ENCODE data around the gene ATP8B3. TPM values are rescaled to one million over a fixed set of nuclear protein-coding genes. Genes with fewer than 3 reads are reported as not detected.

ATP8B3 gene
- total RNA-seq, 1 experiment from 2014 or later: 1.0 TPM

- Histone ChIP-seq H3K27me3 (ENCODE audit: low read length) (no peaks in the 10 kb centered on the region), H3K79me2 (ENCODE audit: low read length) (no peaks in the 10 kb centered on the region), H3K9me3 (ENCODE audit: low read length) (no peaks in the 10 kb centered on the region), H3K9ac (ENCODE audit: low read length) (no peak overlapping the region), H3K4me3 (ENCODE audit: low read length) (no peak overlapping the region), H3K27ac (ENCODE audit: low read length) (no peak overlapping the region), H3K4me1 (ENCODE audit: low read length) (no peaks in the 10 kb centered on the region), H3K36me3 (ENCODE audit: insufficient read depth, low read length) (no peaks in the 10 kb centered on the region), H3K4me2 (ENCODE audit: low read depth, low read length, poor library complexity, severe bottlenecking) (no peak overlapping the region), H4K20me1 (ENCODE audit: insufficient read depth, low read depth, low read length) (no peaks in the 10 kb centered on the region), H2AFZ (ENCODE audit: low read length) (no peak overlapping the region), H3K9me2 (replicated peaks; ENCODE audit: insufficient read depth, low read length) (no peaks in the 10 kb centered on the region)
- no peak for DNase-seq
Observed at GRCh38 chr19:1758959-1759903, 52.8 kb downstream of the ATP8B3 start.

DNA sequence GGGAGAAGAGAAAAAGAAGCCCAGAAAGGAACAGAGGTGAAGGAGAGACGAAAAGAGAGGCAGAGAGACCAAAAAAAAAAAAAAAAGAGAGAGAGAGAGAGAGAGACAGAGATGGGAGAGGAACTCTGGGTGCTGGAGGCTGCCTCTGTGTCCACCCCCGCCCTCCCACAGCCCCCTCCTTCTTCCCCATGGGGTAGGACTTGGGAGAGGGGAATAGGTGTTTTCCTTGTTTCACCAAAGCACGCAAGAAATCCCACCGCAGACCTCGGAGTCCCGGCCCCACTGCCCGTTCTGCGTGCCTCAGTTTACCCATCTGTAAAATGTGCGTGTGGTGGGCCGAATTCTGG, 53.9 kb downstream of the ATP8B3 start:
- no peak overlapping the region for H3K9ac ChIP-seq (ENCODE audit: low read length)
- H3K27me3 ChIP-seq (ENCODE audit: low read length): no peaks in the 10 kb centered on the region
- H2AFZ ChIP-seq (ENCODE audit: low read length): no peak overlapping the region
- H4K20me1 ChIP-seq (ENCODE audit: insufficient read depth, low read depth, low read length): no peaks in the 10 kb centered on the region
- H3K4me1 ChIP-seq (ENCODE audit: low read length): no peaks in the 10 kb centered on the region
- no peaks in the 10 kb centered on the region for H3K79me2 ChIP-seq (ENCODE audit: low read length)
- no peak overlapping the region for H3K4me3 ChIP-seq (ENCODE audit: low read length)
- H3K36me3 ChIP-seq (ENCODE audit: insufficient read depth, low read length): no peaks in the 10 kb centered on the region
- no peak for DNase-seq
- H3K9me3 ChIP-seq (ENCODE audit: low read length): no peaks in the 10 kb centered on the region
- H3K9me2 ChIP-seq (replicated peaks; ENCODE audit: insufficient read depth, low read length): no peaks in the 10 kb centered on the region
- H3K4me2 ChIP-seq (ENCODE audit: low read depth, low read length, poor library complexity, severe bottlenecking): no peak overlapping the region
- H3K27ac ChIP-seq (ENCODE audit: low read length): no peak overlapping the region

GRCh38 chr19:1757468-1758230, 54.4 kb downstream of the ATP8B3 start:
- H3K36me3 ChIP-seq (ENCODE audit: insufficient read depth, low read length): no peaks in the 10 kb centered on the region
- H3K9me3 ChIP-seq (ENCODE audit: low read length): no peaks in the 10 kb centered on the region
- H3K27ac ChIP-seq (ENCODE audit: low read length): no peak overlapping the region
- no peaks in the 10 kb centered on the region for H3K27me3 ChIP-seq (ENCODE audit: low read length)
- H3K9me2 ChIP-seq (replicated peaks; ENCODE audit: insufficient read depth, low read length): no peaks in the 10 kb centered on the region
- H3K4me2 ChIP-seq (ENCODE audit: low read depth, low read length, poor library complexity, severe bottlenecking): no peak overlapping the region
- DNase-seq: no peak
- no peak overlapping the region for H3K9ac ChIP-seq (ENCODE audit: low read length)
- H4K20me1 ChIP-seq (ENCODE audit: insufficient read depth, low read depth, low read length): no peaks in the 10 kb centered on the region
- no peaks in the 10 kb centered on the region for H3K79me2 ChIP-seq (ENCODE audit: low read length)
- no peak overlapping the region for H2AFZ ChIP-seq (ENCODE audit: low read length)
- no peak overlapping the region for H3K4me3 ChIP-seq (ENCODE audit: low read length)
- H3K4me1 ChIP-seq (ENCODE audit: low read length): no peaks in the 10 kb centered on the region

DNA sequence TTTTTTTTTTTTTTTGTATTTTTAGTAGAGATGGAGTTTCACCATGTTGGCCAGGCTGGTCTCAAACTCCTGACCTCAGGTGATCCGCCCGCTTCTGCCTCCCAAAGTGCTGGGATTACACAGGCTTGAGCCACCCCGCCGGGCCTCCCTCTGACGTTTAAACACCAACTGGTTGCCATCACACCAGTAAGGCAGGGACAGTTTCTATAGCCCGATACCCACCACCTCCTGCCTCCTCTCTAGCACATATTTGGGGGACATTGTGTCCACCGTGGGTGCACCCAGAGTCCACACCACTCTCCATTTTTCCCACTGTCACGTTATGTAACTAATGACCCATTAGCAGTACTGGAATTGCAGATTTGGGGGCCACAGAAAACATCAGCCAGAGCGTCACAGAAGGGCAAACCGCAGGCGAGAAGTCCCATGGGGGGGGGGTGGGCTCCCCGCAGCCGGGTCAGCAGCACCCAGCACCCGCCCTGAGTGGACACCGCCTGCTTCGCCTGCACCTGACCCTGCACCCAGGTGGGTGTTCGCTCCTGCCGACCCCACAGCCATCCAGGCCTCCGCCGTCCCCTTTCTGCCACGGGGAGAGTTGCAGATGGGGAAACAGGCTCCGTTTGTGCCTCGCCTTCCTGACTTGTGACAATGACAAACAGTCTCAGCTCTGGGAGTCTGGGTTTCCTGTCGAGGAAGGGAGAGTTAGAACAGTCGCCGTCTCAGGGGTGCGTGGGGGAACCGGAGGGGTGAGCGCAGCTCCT, 55.2 kb downstream of the ATP8B3 start:
- H4K20me1 ChIP-seq (ENCODE audit: insufficient read depth, low read depth, low read length): no peaks in the 10 kb centered on the region
- no peaks in the 10 kb centered on the region for H3K27me3 ChIP-seq (ENCODE audit: low read length)
- H3K9ac ChIP-seq (ENCODE audit: low read length): no peak overlapping the region
- H3K4me1 ChIP-seq (ENCODE audit: low read length): no peaks in the 10 kb centered on the region
- no peak overlapping the region for H3K4me2 ChIP-seq (ENCODE audit: low read depth, low read length, poor library complexity, severe bottlenecking)
- DNase-seq: no peak
- H3K9me2 ChIP-seq (replicated peaks; ENCODE audit: insufficient read depth, low read length): no peaks in the 10 kb centered on the region
- no peak overlapping the region for H2AFZ ChIP-seq (ENCODE audit: low read length)
- H3K79me2 ChIP-seq (ENCODE audit: low read length): no peaks in the 10 kb centered on the region
- H3K9me3 ChIP-seq (ENCODE audit: low read length): no peaks in the 10 kb centered on the region
- H3K27ac ChIP-seq (ENCODE audit: low read length): no peak overlapping the region
- no peak overlapping the region for H3K4me3 ChIP-seq (ENCODE audit: low read length)
- H3K36me3 ChIP-seq (ENCODE audit: insufficient read depth, low read length): no peaks in the 10 kb centered on the region

DNA sequence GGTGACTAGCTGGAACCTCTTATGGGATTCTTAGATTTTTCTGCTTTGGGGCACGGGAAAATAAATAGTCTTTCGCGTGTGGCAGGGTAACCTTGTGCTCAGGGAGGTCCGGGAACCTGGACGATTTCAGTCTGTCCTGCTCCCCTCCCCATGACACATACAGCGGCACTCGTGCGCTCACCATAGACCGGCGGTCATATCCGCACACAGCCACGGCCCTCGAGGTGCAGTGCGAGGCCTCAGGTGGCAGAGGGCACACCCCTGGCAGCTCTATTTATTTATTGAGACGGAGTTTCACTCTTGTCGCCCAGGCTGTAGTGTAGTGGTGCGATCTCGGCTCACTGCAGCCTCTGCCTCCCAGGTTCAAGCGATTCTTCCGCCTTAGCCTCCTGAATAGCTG, 55.8 kb downstream of the ATP8B3 start:
- Histone ChIP-seq H4K20me1 (ENCODE audit: insufficient read depth, low read depth, low read length) (no peaks in the 10 kb centered on the region), H2AFZ (ENCODE audit: low read length) (no peak overlapping the region), H3K4me2 (ENCODE audit: low read depth, low read length, poor library complexity, severe bottlenecking) (no peak overlapping the region), H3K27ac (ENCODE audit: low read length) (no peak overlapping the region), H3K4me1 (ENCODE audit: low read length) (no peaks in the 10 kb centered on the region), H3K9me3 (ENCODE audit: low read length) (no peaks in the 10 kb centered on the region), H3K9me2 (replicated peaks; ENCODE audit: insufficient read depth, low read length) (no peaks in the 10 kb centered on the region), H3K4me3 (ENCODE audit: low read length) (no peak overlapping the region), H3K36me3 (ENCODE audit: insufficient read depth, low read length) (no peaks in the 10 kb centered on the region), H3K27me3 (ENCODE audit: low read length) (no peaks in the 10 kb centered on the region), H3K79me2 (ENCODE audit: low read length) (no peaks in the 10 kb centered on the region), H3K9ac (ENCODE audit: low read length) (no peak overlapping the region)
- no peak for DNase-seq

GRCh38 chr19:1755467-1756171, 56.5 kb downstream of the ATP8B3 start:
- Histone ChIP-seq H3K9me3 (ENCODE audit: low read length) (no peaks in the 10 kb centered on the region), H3K4me2 (ENCODE audit: low read depth, low read length, poor library complexity, severe bottlenecking) (no peak overlapping the region), H3K9me2 (replicated peaks; ENCODE audit: insufficient read depth, low read length) (no peaks in the 10 kb centered on the region), H3K79me2 (ENCODE audit: low read length) (no peaks in the 10 kb centered on the region), H2AFZ (ENCODE audit: low read length) (no peak overlapping the region), H3K9ac (ENCODE audit: low read length) (no peak overlapping the region), H3K4me1 (ENCODE audit: low read length) (no peaks in the 10 kb centered on the region), H3K36me3 (ENCODE audit: insufficient read depth, low read length) (no peaks in the 10 kb centered on the region), H3K4me3 (ENCODE audit: low read length) (no peak overlapping the region), H3K27ac (ENCODE audit: low read length) (no peak overlapping the region), H3K27me3 (ENCODE audit: low read length) (no peaks in the 10 kb centered on the region), H4K20me1 (ENCODE audit: insufficient read depth, low read depth, low read length) (no peaks in the 10 kb centered on the region)
- DNase-seq: no peak

DNA sequence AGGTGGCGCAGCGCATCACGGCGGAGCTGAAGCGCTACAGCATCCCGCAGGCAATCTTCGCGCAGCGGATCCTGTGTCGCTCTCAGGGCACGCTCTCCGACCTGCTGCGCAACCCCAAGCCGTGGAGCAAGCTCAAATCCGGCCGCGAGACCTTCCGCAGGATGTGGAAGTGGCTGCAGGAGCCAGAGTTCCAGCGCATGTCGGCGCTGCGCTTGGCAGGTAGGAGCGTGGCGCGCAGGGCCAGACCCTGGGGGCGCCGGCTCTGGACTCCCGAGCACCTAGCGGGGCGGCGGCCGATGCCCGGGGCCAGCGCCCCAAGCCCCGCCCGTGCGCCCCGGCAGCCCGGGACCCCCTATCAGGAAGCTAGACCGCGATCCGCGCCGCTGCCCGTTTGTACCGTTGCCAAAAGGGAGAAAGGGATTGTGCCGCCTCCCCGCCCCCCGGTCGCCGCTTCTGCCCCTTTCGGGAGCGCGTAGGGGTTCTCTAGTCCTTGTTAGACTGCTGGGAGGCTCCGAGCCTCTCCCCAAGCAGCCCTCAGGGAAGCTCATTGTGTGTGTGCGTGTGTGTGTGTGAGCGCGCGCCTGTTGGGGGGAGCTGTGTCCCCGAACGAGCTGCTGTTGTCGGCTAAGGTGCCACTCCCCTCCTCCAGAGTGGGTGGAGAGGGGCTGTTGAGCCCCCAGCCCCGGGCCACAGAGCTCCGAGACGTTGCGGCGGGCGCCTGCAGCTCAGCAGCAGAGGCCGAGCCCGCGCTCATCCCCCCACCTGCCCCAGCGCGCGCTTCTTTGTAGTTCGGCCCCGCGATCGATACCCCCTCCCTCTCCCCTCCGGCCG, 57.2 kb downstream of the ATP8B3 start:
- H3K9ac ChIP-seq (ENCODE audit: low read length): no peak overlapping the region
- no peak overlapping the region for H2AFZ ChIP-seq (ENCODE audit: low read length)
- H3K36me3 ChIP-seq (ENCODE audit: insufficient read depth, low read length): no peaks in the 10 kb centered on the region
- no peaks in the 10 kb centered on the region for H3K9me2 ChIP-seq (replicated peaks; ENCODE audit: insufficient read depth, low read length)
- no peaks in the 10 kb centered on the region for H3K79me2 ChIP-seq (ENCODE audit: low read length)
- H3K9me3 ChIP-seq (ENCODE audit: low read length): no peaks in the 10 kb centered on the region
- DNase-seq: no peak
- H3K4me2 ChIP-seq (ENCODE audit: low read depth, low read length, poor library complexity, severe bottlenecking): no peak overlapping the region
- no peaks in the 10 kb centered on the region for H3K27me3 ChIP-seq (ENCODE audit: low read length)
- H3K4me1 ChIP-seq (ENCODE audit: low read length): no peaks in the 10 kb centered on the region
- no peak overlapping the region for H3K27ac ChIP-seq (ENCODE audit: low read length)
- H3K4me3 ChIP-seq (ENCODE audit: low read length): no peak overlapping the region
- no peaks in the 10 kb centered on the region for H4K20me1 ChIP-seq (ENCODE audit: insufficient read depth, low read depth, low read length)
